GM18867 (cell line): ENCODE measurements around the gene TRIP12.
A peak's percentile ranks its signal among the peaks of the same experiment; 100 is the strongest.
"Not testable (repeated sequence)": the region's sequence is repeated elsewhere in the genome, so short reads cannot be mapped to it uniquely, and the experiment has no call there.

Experiments used
- ATAC-seq: cut with Tn5 transposase; IDR thresholded peaks from one replicate; pipeline ENCODE4 v1.9.1; 2021; ENCODE audit warnings: mild to moderate bottlenecking, moderate library complexity; ENCODE audit not compliant: unreplicated experiment

TRIP12 gene

GRCh38 chr2:229725716-229726574, 195.9 kb downstream of the TRIP12 start:
- ATAC-seq: no peak

- not testable (repeated sequence) for ATAC-seq
Measured at GRCh38 chr2:229723192-229723591, 198.6 kb downstream of the TRIP12 start.

GRCh38 chr2:229719926-229720647, 201.7 kb downstream of the TRIP12 start:
- ATAC-seq: no peak

GRCh38 chr2:229718057-229718456, 203.8 kb downstream of the TRIP12 start:
- no peak for ATAC-seq

GRCh38 chr2:229715895-229716507, 205.8 kb downstream of the TRIP12 start:
- no peak for ATAC-seq

- peak; percentile 45 for ATAC-seq
Measured at GRCh38 chr2:229714736-229715541, 206.9 kb downstream of the TRIP12 start.

- peak; percentile 85 for ATAC-seq
Measured at GRCh38 chr2:229714080-229714735, 207.6 kb downstream of the TRIP12 start, which contains the start of gene DNER. DNER (minus strand) TSS chr2:229714555; CDS start chr2:229714423, 132 bp downstream.
